Measurements from ENCODE around the gene AHNAK. TPM values are rescaled to one million over a fixed set of nuclear protein-coding genes. Genes with fewer than 3 reads are reported as not detected.
"Not testable (repeated sequence)": the region's sequence is repeated elsewhere in the genome, so short reads cannot be mapped to it uniquely, and the experiment has no call there.

AHNAK gene
- total RNA-seq, 2 donors from 2014 or later = 458 to 631 TPM

- Histone ChIP-seq H3K27ac (peak within 1 kb of the TSS; percentile 94), H3K4me1 (peaks cover 20% of the 10 kb centered on the region), H3K9me3 (no peaks in the 10 kb centered on the region), H3K36me3 (no peaks in the 10 kb centered on the region), H3K27me3 (no peaks in the 10 kb centered on the region), H3K9ac (ENCODE audit: low read depth in 2 of 2, low read length in 2 of 2) (peak within 1 kb of the TSS; percentile 53 to 96), H3K4me3 (peak within 1 kb of the TSS; percentile 54)
- DNase-seq = peak; percentile 98
- intact Hi-C loops (cut with DNase I) = loop anchor here (10.0 kb wide), 1 partner anchor 103 kb away; no protein-coding TSS in a partner anchor
- TF ChIP-seq CTCF (IDR thresholded peaks at IDR 0.05) = no peak
Observed at GRCh38 chr11:62591448-62592145, 45.0 kb upstream of the AHNAK start, which contains the start of gene TUT1. TUT1 (minus strand) TSS chr11:62591523; CDS start chr11:62591485, 38 bp downstream.

- intact Hi-C loops (cut with DNase I) = no loop called here
- no peak overlapping the region for H3K27ac ChIP-seq
- no peaks in the 10 kb centered on the region for H3K36me3 ChIP-seq
- no peak overlapping the region for H3K9ac ChIP-seq (ENCODE audit: low read depth in 2 of 2, low read length in 2 of 2)
- H3K27me3 ChIP-seq = no peaks in the 10 kb centered on the region
- DNase-seq = no peak
- no peak for TF ChIP-seq CTCF (IDR thresholded peaks at IDR 0.05)
- no peak overlapping the region for H3K4me3 ChIP-seq
- H3K9me3 ChIP-seq = no peaks in the 10 kb centered on the region
- peaks cover 20% of the 10 kb centered on the region for H3K4me1 ChIP-seq
Observed at GRCh38 chr11:62588966-62589637, 42.5 kb upstream of the AHNAK start.

- H3K9ac ChIP-seq (ENCODE audit: low read depth in 2 of 2, low read length in 2 of 2); H3K27ac ChIP-seq: not testable (repeated sequence)
Observed at GRCh38 chr11:62585356-62585755, 38.8 kb upstream of the AHNAK start.

GRCh38 chr11:62581735-62582134, 35.1 kb upstream of the AHNAK start:
- not testable (repeated sequence) for H3K4me3 ChIP-seq, H3K36me3 ChIP-seq

More at GRCh38 chr11:62585356-62585755, 38.8 kb upstream of the AHNAK start:
- DNase-seq; intact Hi-C loops (cut with DNase I); H3K9me3 ChIP-seq; H3K27me3 ChIP-seq; H3K4me1 ChIP-seq; H3K4me3 ChIP-seq; H3K36me3 ChIP-seq: not testable (repeated sequence)

GRCh38 chr11:62580959-62581715, 34.5 kb upstream of the AHNAK start:
- no peaks in the 10 kb centered on the region for H3K9me3 ChIP-seq
- intact Hi-C loops (cut with DNase I) = no loop called here
- TF ChIP-seq CTCF (IDR thresholded peaks at IDR 0.05) = no peak
- H3K27ac ChIP-seq = no peak overlapping the region
- H3K36me3 ChIP-seq = no peaks in the 10 kb centered on the region
- no peak for DNase-seq
- peaks cover 6% of the 10 kb centered on the region for H3K4me1 ChIP-seq
- no peak overlapping the region for H3K4me3 ChIP-seq
- H3K9ac ChIP-seq (ENCODE audit: low read depth in 2 of 2, low read length in 2 of 2) = no peak overlapping the region
- H3K27me3 ChIP-seq = no peaks in the 10 kb centered on the region

More at GRCh38 chr11:62581735-62582134, 35.1 kb upstream of the AHNAK start:
- intact Hi-C loops (cut with DNase I); H3K9me3 ChIP-seq; H3K27ac ChIP-seq; H3K4me1 ChIP-seq; H3K27me3 ChIP-seq; H3K9ac ChIP-seq (ENCODE audit: low read depth in 2 of 2, low read length in 2 of 2); DNase-seq: not testable (repeated sequence)

GRCh38 chr11:62579252-62579651, 32.6 kb upstream of the AHNAK start:
- Histone ChIP-seq H3K9me3 (no peaks in the 10 kb centered on the region), H3K27me3 (no peaks in the 10 kb centered on the region), H3K4me3 (no peak overlapping the region), H3K4me1 (peaks cover 18% of the 10 kb centered on the region), H3K27ac (no peak overlapping the region), H3K9ac (ENCODE audit: low read depth in 2 of 2, low read length in 2 of 2) (no peak overlapping the region), H3K36me3 (no peaks in the 10 kb centered on the region)
- DNase-seq = no peak
- intact Hi-C loops (cut with DNase I) = no loop called here
- TF ChIP-seq CTCF (IDR thresholded peaks at IDR 0.05) = no peak
